PFSK-1 (cell line): ENCODE measurements around the gene NFKBIE.

Experiments
- REST ChIP-seq, 2 experiments: IDR thresholded peaks; 2 replicates each; pipeline versions ENCODE4 v1.6.1 to v1.8.0; 2011 to 2012; ENCODE audit warnings: low read depth in 2 of 2, low read length in 2 of 2, control low read depth in 1 of 2, inconsistent platforms in 1 of 2, mild to moderate bottlenecking in 1 of 2, moderate library complexity in 1 of 2; ENCODE audit not compliant: insufficient read depth in 1 of 2
- TAF1 ChIP-seq: IDR thresholded peaks from 2 replicates; pipeline ENCODE4 v1.6.1; 2012; ENCODE audit warnings: low read length, control low read depth, borderline replicate concordance; ENCODE audit not compliant: insufficient read depth

- TF ChIP-seq REST (IDR thresholded peaks at IDR 0.05; ENCODE audit: insufficient read depth in 1 of 2, low read depth in 2 of 2, low read length in 2 of 2): no peak
- TF ChIP-seq TAF1: no peak
Observed at GRCh38 chr6:44232676-44233566, 32.4 kb downstream of the NFKBIE start.
